IMR-90 (cell line): Measurements from ENCODE around the gene HCRTR1. TPM values are rescaled to one million over a fixed set of nuclear protein-coding genes. Genes with fewer than 3 reads are reported as not detected.

ENCODE experiments used
- ATAC-seq: fragments of 200-7000 bp; cut with Tn5 transposase; 2 replicates; pipeline ENCODE4 v1.9.1; 2020; ENCODE audit warnings: low read depth, mild to moderate bottlenecking, moderate library complexity
- BruUV-seq: library from RNA; stranded (reverse); fragments of 400-500 nt; replicated peaks from 2 replicates; lab custom pipeline; 2021; lab: Mats Ljungman, UMichigan
- CTCF ChIA-PET: fragments of 300-600 bp; formaldehyde crosslinking; extraction: SDS; loops from one replicate; lab custom pipeline; 2021; ENCODE audit warnings: antibody characterized with exemption; lab: Yijun Ruan, JAX
- POLR2A ChIA-PET: fragments of 300-600 bp; sonication (Branson Sonifier 250); formaldehyde crosslinking; loops from one replicate; lab custom pipeline; 2022; ENCODE audit warnings: antibody characterized with exemption; ENCODE audit not compliant: unreplicated experiment; lab: Charles Lee
- DNase-seq: peaks from one replicate; pipeline ENCODE4 v3.0.0; 2013
- H2AFZ ChIP-seq: replicated peaks from 2 replicates; pipeline ENCODE3; 2013; ENCODE audit warnings: low read length, mild to moderate bottlenecking; ENCODE audit not compliant: poor library complexity
- H2AK5ac ChIP-seq: 2 replicates; pipeline ENCODE4 v1.6.1; 2013; ENCODE audit warnings: low read depth, low read length, inconsistent platforms
- H2AK9ac ChIP-seq: replicated peaks from 2 replicates; pipeline ENCODE3; 2013; ENCODE audit warnings: mild to moderate bottlenecking, low read depth, low read length, moderate library complexity; ENCODE audit not compliant: poor library complexity
- H2BK120ac ChIP-seq: 2 replicates; pipeline ENCODE4 v1.6.1; 2013; ENCODE audit warnings: low read depth, low read length, inconsistent platforms
- H2BK15ac ChIP-seq: 3 replicates; pipeline ENCODE4 v1.6.1; 2013; ENCODE audit warnings: low read depth, low read length, inconsistent platforms
- H2BK20ac ChIP-seq: 2 replicates; pipeline ENCODE4 v1.6.1; 2013; ENCODE audit warnings: low read depth, mild to moderate bottlenecking, inconsistent platforms, low read length, moderate library complexity
- H2BK5ac ChIP-seq: 2 replicates; pipeline ENCODE4 v1.6.1; 2013; ENCODE audit warnings: mild to moderate bottlenecking, low read depth, low read length, inconsistent platforms; ENCODE audit not compliant: poor library complexity, severe bottlenecking
- H3K14ac ChIP-seq: replicated peaks from 2 replicates; pipeline ENCODE4 v1.6.1; 2013; ENCODE audit warnings: low read depth, low read length, inconsistent platforms
- H3K18ac ChIP-seq: 2 replicates; pipeline ENCODE4 v1.6.1; 2013; ENCODE audit warnings: low read depth, low read length, control low read depth
- H3K23ac ChIP-seq: 2 replicates; pipeline ENCODE4 v1.6.1; 2013; ENCODE audit warnings: low read depth, low read length, inconsistent platforms
- H3K27ac ChIP-seq: 2 replicates; pipeline ENCODE4 v1.5.1; 2013; ENCODE audit warnings: mild to moderate bottlenecking, control low read depth, low read length; ENCODE audit not compliant: insufficient read depth
- H3K27me3 ChIP-seq: 2 replicates; pipeline ENCODE4 v1.6.1; 2013; ENCODE audit warnings: low read length; ENCODE audit not compliant: control insufficient read depth, insufficient read depth
- H3K36me3 ChIP-seq: 2 replicates; pipeline ENCODE4 v1.6.1; 2013; ENCODE audit warnings: low read length, mixed read lengths; ENCODE audit not compliant: control insufficient read depth, insufficient read depth
- H3K4ac ChIP-seq: 2 replicates; pipeline ENCODE4 v1.6.1; 2013; ENCODE audit warnings: low read depth, low read length, inconsistent platforms
- H3K4me1 ChIP-seq: 2 replicates; pipeline ENCODE4 v1.6.1; 2013; ENCODE audit warnings: low read length, mixed read lengths; ENCODE audit not compliant: control insufficient read depth, insufficient read depth
- H3K4me2 ChIP-seq: 2 replicates; pipeline ENCODE4 v1.6.1; 2013; ENCODE audit warnings: low read depth, mild to moderate bottlenecking, control low read depth, low read length, moderate library complexity
- H3K4me3 ChIP-seq: 2 replicates; pipeline ENCODE4 v1.5.1; 2013; ENCODE audit warnings: low read depth, mild to moderate bottlenecking, control low read depth, low read length, moderate library complexity; ENCODE audit not compliant: insufficient read depth
- H3K56ac ChIP-seq: 2 replicates; pipeline ENCODE4 v1.6.1; 2013; ENCODE audit warnings: low read length, inconsistent platforms; ENCODE audit not compliant: insufficient read depth; ENCODE audit errors: extremely low read depth
- H3K79me1 ChIP-seq, 2 experiments: 2 replicates each; pipeline ENCODE4 v1.6.1; 2013; ENCODE audit warnings: low read length in 2 of 2, inconsistent platforms in 1 of 2, low read depth in 1 of 2
- H3K9ac ChIP-seq: 2 replicates; pipeline ENCODE4 v1.6.1; 2013; ENCODE audit warnings: low read depth, low read length, control low read depth
- H3K9me1 ChIP-seq: 2 replicates; pipeline ENCODE4 v1.6.1; 2013; ENCODE audit warnings: low read length, inconsistent platforms; ENCODE audit not compliant: insufficient read depth
- H3K9me3 ChIP-seq: 2 replicates; pipeline ENCODE4 v1.6.1; 2013; ENCODE audit warnings: low read length; ENCODE audit not compliant: control insufficient read depth, insufficient read depth
- H4K20me1 ChIP-seq: 2 replicates; pipeline ENCODE4 v1.6.1; 2013; ENCODE audit warnings: low read length, inconsistent platforms; ENCODE audit not compliant: insufficient read depth
- H4K5ac ChIP-seq: 2 replicates; pipeline ENCODE4 v1.6.1; 2013; ENCODE audit warnings: mild to moderate bottlenecking, low read depth, low read length, control low read depth
- H4K8ac ChIP-seq, 2 experiments: 2 replicates each; pipeline ENCODE4 v1.6.1; 2013; ENCODE audit warnings: low read depth in 2 of 2, low read length in 2 of 2, control low read depth in 1 of 2, inconsistent platforms in 1 of 2
- H4K91ac ChIP-seq: 2 replicates; pipeline ENCODE4 v1.6.1; 2013; ENCODE audit warnings: low read depth, low read length, inconsistent platforms; ENCODE audit not compliant: insufficient read depth
- BHLHE40 ChIP-seq: fragments of 150-350 bp; IDR thresholded peaks from 2 replicates; pipeline ENCODE4 v1.6.1; 2016; ENCODE audit warnings: mild to moderate bottlenecking, low read depth, low read length
- CEBPB ChIP-seq: IDR thresholded peaks from 2 replicates; pipeline ENCODE4 v1.6.1; 2012; ENCODE audit warnings: low read depth, low read length, improper control_type of control experiment
- CHD1 ChIP-seq: IDR thresholded peaks from 2 replicates; pipeline ENCODE4 v1.6.1; 2012; ENCODE audit warnings: low read depth, low read length, improper control_type of control experiment
- ELK1 ChIP-seq: fragments of 150-350 bp; IDR thresholded peaks from 2 replicates; pipeline ENCODE4 v1.6.1; 2016; ENCODE audit warnings: low read depth, mild to moderate bottlenecking, low read length, moderate library complexity, borderline replicate concordance
- FOS ChIP-seq: fragments of 150-350 bp; IDR thresholded peaks from 2 replicates; pipeline ENCODE4 v1.6.1; 2016; ENCODE audit warnings: low read depth, low read length
- MAFK ChIP-seq: IDR thresholded peaks from 2 replicates; pipeline ENCODE4 v1.6.1; 2012; ENCODE audit warnings: low read depth, low read length, improper control_type of control experiment
- MAZ ChIP-seq: IDR thresholded peaks from 2 replicates; pipeline ENCODE4 v1.6.1; 2012; ENCODE audit warnings: low read depth, mild to moderate bottlenecking, low read length, improper control_type of control experiment, moderate library complexity, borderline replicate concordance
- MXI1 ChIP-seq: IDR thresholded peaks from 2 replicates; pipeline ENCODE4 v1.6.1; 2012; ENCODE audit warnings: low read depth, mild to moderate bottlenecking, low read length, moderate library complexity, borderline replicate concordance
- NFE2L2 ChIP-seq: fragments of 150-350 bp; IDR thresholded peaks from 2 replicates; pipeline ENCODE4 v1.6.1; 2016; ENCODE audit warnings: low read depth, mild to moderate bottlenecking, low read length
- POLR2A ChIP-seq: IDR thresholded peaks from 2 replicates; pipeline ENCODE4 v1.6.1; 2012; ENCODE audit warnings: mild to moderate bottlenecking, low read depth, low read length
- RCOR1 ChIP-seq: IDR thresholded peaks from 2 replicates; pipeline ENCODE4 v1.6.1; 2012; ENCODE audit warnings: mild to moderate bottlenecking, low read length, improper control_type of control experiment; ENCODE audit not compliant: insufficient replicate concordance
- USF2 ChIP-seq: fragments of 150-350 bp; IDR thresholded peaks from 2 replicates; pipeline ENCODE4 v1.6.1; 2017; ENCODE audit warnings: mild to moderate bottlenecking, antibody characterized with exemption, low read length, low read depth
- WGBS, 2 experiments: methylation state at CpG; one replicate each; pipeline versions ENCODE4 v1.1.5 to v1.1.7; 2013; ENCODE audit warnings: missing lambda C conversion rate in 2 of 2; ENCODE audit not compliant: insufficient read length in 1 of 2; ENCODE audit errors: extremely low coverage in 2 of 2; 5-methylcytosine and 5-hydroxymethylcytosine counted together
- dilution Hi-C: fragments of 300-500 bp; cut with HindIII; formaldehyde crosslinking; loops from one replicate; pipeline ENCODE4 v1.14.3; 2018; ENCODE audit warnings: low sequenced_read_pairs; ENCODE audit not compliant: unreplicated experiment
- in situ Hi-C: fragments of 300-500 bp; cut with MboI; formaldehyde crosslinking; loops from 3 replicates; pipeline ENCODE4 v1.14.3; 2019; ENCODE audit warnings: low sequenced_read_pairs, inconsistent platforms, mixed read lengths
- intact Hi-C: fragments of 100-400 bp; cut with micrococcal nuclease; formaldehyde crosslinking; loops from 2 replicates; pipeline ENCODE4 v1.10.0; 2022
- polyA plus RNA-seq, 3 experiments: library from polyadenylated mRNA; depleted of rRNA; stranded (reverse); fragments of >200 nt; gene quantifications; 2 replicates each; pipeline ENCODE4 v1.2.3, GENCODE V29; 2012; ENCODE audit warnings: low replicate concordance in 1 of 3
- total RNA-seq: library from RNA; depleted of rRNA; stranded (reverse); fragments of >200 nt; gene quantifications from 2 replicates; pipeline ENCODE4 v1.2.3, GENCODE V29; 2012
- TF ChIP-seq, protein P1 (sequence below): conservative IDR thresholded peaks from 2 replicates; pipeline ENCODE4 v1.5.1; 2012; ENCODE audit warnings: mild to moderate bottlenecking, low read depth, low read length, improper control_type of control experiment

The HCRTR1 gene
- total and polyA plus RNA-seq, 2 of the 4 experiments (the other 2 are of a cell fraction), result not detected

- TF ChIP-seq RCOR1, result no peak
These were observed 27.7 kb downstream of the HCRTR1 start (continued) for GRCh38 chr1:31645274-31645568.

DNA sequence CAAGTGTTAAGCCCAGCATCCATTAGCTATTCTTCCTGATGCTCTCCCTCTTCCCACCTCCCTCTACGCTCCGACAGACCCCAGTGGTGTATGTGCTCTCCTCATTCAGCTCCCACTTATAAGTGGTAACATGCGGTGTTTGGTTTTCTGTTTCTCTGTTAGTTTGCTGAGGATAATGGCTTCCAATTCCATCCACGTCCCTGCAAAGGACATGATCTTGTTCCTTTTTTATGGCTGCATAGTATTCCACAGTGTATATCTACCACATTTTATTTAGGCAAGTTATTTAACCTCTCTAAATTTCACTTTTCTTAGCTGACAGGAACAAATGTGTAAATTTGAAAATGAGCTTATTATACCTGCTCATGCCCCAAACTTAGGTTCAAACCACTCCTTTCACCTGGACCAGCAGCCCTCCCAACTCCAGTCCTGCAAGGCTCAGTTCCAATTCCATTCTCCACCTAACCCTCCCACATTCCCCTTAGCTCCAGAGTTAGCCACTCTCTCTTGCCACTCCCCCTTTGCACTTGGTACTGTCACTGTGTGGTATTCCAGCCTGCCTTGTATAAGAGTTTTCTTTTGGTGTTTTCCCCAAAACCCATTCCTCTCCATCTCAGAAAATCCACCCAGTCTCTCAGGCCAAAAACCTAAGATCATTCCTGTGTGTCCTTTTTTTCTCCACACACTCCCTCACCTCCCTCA is 28.9 kb downstream of the HCRTR1 start:
- in situ Hi-C loops, result no loop called here
- no peak overlapping the region for H3K9ac ChIP-seq
- TF ChIP-seq, protein P1, sequence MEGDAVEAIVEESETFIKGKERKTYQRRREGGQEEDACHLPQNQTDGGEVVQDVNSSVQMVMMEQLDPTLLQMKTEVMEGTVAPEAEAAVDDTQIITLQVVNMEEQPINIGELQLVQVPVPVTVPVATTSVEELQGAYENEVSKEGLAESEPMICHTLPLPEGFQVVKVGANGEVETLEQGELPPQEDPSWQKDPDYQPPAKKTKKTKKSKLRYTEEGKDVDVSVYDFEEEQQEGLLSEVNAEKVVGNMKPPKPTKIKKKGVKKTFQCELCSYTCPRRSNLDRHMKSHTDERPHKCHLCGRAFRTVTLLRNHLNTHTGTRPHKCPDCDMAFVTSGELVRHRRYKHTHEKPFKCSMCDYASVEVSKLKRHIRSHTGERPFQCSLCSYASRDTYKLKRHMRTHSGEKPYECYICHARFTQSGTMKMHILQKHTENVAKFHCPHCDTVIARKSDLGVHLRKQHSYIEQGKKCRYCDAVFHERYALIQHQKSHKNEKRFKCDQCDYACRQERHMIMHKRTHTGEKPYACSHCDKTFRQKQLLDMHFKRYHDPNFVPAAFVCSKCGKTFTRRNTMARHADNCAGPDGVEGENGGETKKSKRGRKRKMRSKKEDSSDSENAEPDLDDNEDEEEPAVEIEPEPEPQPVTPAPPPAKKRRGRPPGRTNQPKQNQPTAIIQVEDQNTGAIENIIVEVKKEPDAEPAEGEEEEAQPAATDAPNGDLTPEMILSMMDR, result no peak
- TF ChIP-seq BHLHE40, result no peak
- no peak for TF ChIP-seq POLR2A
- TF ChIP-seq ELK1, result no peak
- no peak for TF ChIP-seq CHD1
- no peak for TF ChIP-seq FOS
- no peak for TF ChIP-seq RCOR1
- no peak for TF ChIP-seq MAZ
- no peak for TF ChIP-seq MAFK
- TF ChIP-seq NFE2L2, result no peak
- TF ChIP-seq CEBPB, result no peak
- no peak for TF ChIP-seq MXI1
- no peak for TF ChIP-seq USF2

More for the DNA sequence above, 28.9 kb downstream of the HCRTR1 start:
- peak overlapping the region; percentile 72 for H2BK5ac ChIP-seq
- H3K4me2 ChIP-seq, result no peak overlapping the region; the same call in 1 of the 2 replicates
- dilution Hi-C loops (no loop called here), intact Hi-C loops (no loop called here)
- H3K27ac ChIP-seq, result no peak overlapping the region
- H4K5ac ChIP-seq, result no peak overlapping the region
- no peak overlapping the region for H3K56ac ChIP-seq
- no TSS peak for BruUV-seq
- H2AK9ac ChIP-seq, result no peak overlapping the region
- no peaks in the 10 kb centered on the region for H3K9me3 ChIP-seq
- no peak overlapping the region; a peak in 1 of 4 replicates for H4K8ac ChIP-seq
- no CpG with 5 or more reads among the region's 4 CpGs for WGBS, 2 experiments
- 0 out of 2 replicates have a peak overlapping the region, but pooled peaks have one; percentile 5 for H4K91ac ChIP-seq
- ATAC-seq (no peak), DNase-seq (no peak)
- POLR2A ChIA-PET, result no interaction called here
- H2BK120ac ChIP-seq, result no peak overlapping the region; the same call in 1 of the 2 replicates
- H3K79me1 ChIP-seq, result peaks cover 19 to 29% of the 10 kb centered on the region in 2 experiments
- no peak overlapping the region for H2BK20ac ChIP-seq
- H3K4me1 ChIP-seq, result peaks cover 5% of the 10 kb centered on the region; the same call in 1 of the 2 replicates
- no peak overlapping the region for H3K14ac ChIP-seq
- peaks cover 13% of the 10 kb centered on the region for H3K9me1 ChIP-seq
- H3K36me3 ChIP-seq, result peaks cover 3% of the 10 kb centered on the region; the same call in 1 of the 2 replicates
- H3K23ac ChIP-seq, result no peak overlapping the region
- H2AFZ ChIP-seq, result no peak overlapping the region
- H3K4ac ChIP-seq, result no peak overlapping the region; the same call in 1 of the 2 replicates
- CTCF ChIA-PET, result interaction anchor here (1.5 kb wide), 1 partner anchor 9 kb away, joined by 4 read pairs; no protein-coding TSS in a partner anchor
- no peaks in the 10 kb centered on the region for H4K20me1 ChIP-seq
- H2BK15ac ChIP-seq, result no peak overlapping the region
- H3K4me3 ChIP-seq, result no peak overlapping the region
- H3K27me3 ChIP-seq, result no peaks in the 10 kb centered on the region
- no peak overlapping the region for H3K18ac ChIP-seq
- peak overlapping the region; percentile 18; the same call in 1 of the 2 replicates for H2AK5ac ChIP-seq
